Caco-2 (cell line): Measurements from ENCODE around the gene ITGAE. TPM values are rescaled to one million over a fixed set of nuclear protein-coding genes. Genes with fewer than 3 reads are reported as not detected.

Experiments used
- BruUV-seq: library from RNA; stranded (reverse); fragments of 400-500 nt; replicated peaks from 2 replicates; lab custom pipeline; 2021; lab: Mats Ljungman, UMichigan
- CTCF ChIA-PET: fragments of 300-600 bp; sonication (Branson Sonifier 250); formaldehyde crosslinking; loops from one replicate; lab custom pipeline; 2022; ENCODE audit warnings: antibody characterized with exemption; lab: Charles Lee
- POLR2A ChIA-PET: fragments of 300-600 bp; sonication (Branson Sonifier 250); formaldehyde crosslinking; loops from one replicate; lab custom pipeline; 2022; ENCODE audit warnings: antibody characterized with exemption; lab: Charles Lee
- DNase-seq, 2 experiments: peaks; one replicate each; pipeline versions ENCODE4 v3.0.0 to v3.0.0-alpha.2; 2020 to 2022
- H3K27me3 ChIP-seq: replicated peaks from 2 replicates; pipeline ENCODE4 v1.6.0; 2011; ENCODE audit warnings: low read length; ENCODE audit not compliant: control insufficient read depth, insufficient read depth
- H3K36me3 ChIP-seq: 2 replicates; pipeline ENCODE4 v1.5.1; 2011; ENCODE audit warnings: low read length; ENCODE audit not compliant: control insufficient read depth, insufficient read depth
- H3K4me1 ChIP-seq: fragments of 250-450 bp; sonication (Bioruptor Pico); 2 replicates; pipeline ENCODE4 v1.5.1; 2020; ENCODE audit warnings: mild to moderate bottlenecking
- H3K4me3 ChIP-seq: 2 replicates; pipeline ENCODE4 v1.5.1; 2011; ENCODE audit warnings: low read depth, mild to moderate bottlenecking, control low read depth, low read length
- H3K9me3 ChIP-seq: fragments of 250-450 bp; sonication (Bioruptor Pico); 2 replicates; pipeline ENCODE4 v1.5.1; 2020; ENCODE audit warnings: mild to moderate bottlenecking, moderate library complexity
- H3K27ac Mint-ChIP-seq: one replicate; pipeline ENCODE4 v1.8.0; 2022; ENCODE audit warnings: mixed read lengths; ENCODE audit not compliant: unreplicated experiment
- H3K27me3 Mint-ChIP-seq: one replicate; pipeline ENCODE4 v1.8.0; 2022; ENCODE audit warnings: mixed read lengths; ENCODE audit not compliant: insufficient read depth, unreplicated experiment
- H3K36me3 Mint-ChIP-seq: one replicate; pipeline ENCODE4 v1.8.0; 2022; ENCODE audit warnings: mild to moderate bottlenecking, mixed read lengths; ENCODE audit not compliant: insufficient read depth, unreplicated experiment
- H3K4me1 Mint-ChIP-seq: one replicate; pipeline ENCODE4 v1.8.0; 2022; ENCODE audit warnings: low read depth, mixed read lengths; ENCODE audit not compliant: unreplicated experiment
- H3K4me3 Mint-ChIP-seq: one replicate; pipeline ENCODE4 v1.8.0; 2022; ENCODE audit warnings: mild to moderate bottlenecking, moderate library complexity, mixed read lengths; ENCODE audit not compliant: unreplicated experiment
- H3K9me3 Mint-ChIP-seq: one replicate; pipeline ENCODE4 v1.8.0; 2022; ENCODE audit warnings: mixed read lengths; ENCODE audit not compliant: unreplicated experiment
- CTCF ChIP-seq, 2 experiments: fragments of 200-600 bp in 1 of 2; IDR thresholded peaks; 1 replicate in 1 of 2; 2 replicates in 1 of 2; pipeline versions ENCODE4 v1.5.1 to v1.8.0; 2011 to 2022; ENCODE audit warnings: antibody characterized with exemption in 1 of 2, control low read depth in 1 of 2, inconsistent platforms in 1 of 2, low read depth in 1 of 2, low read length in 1 of 2, mild to moderate bottlenecking in 1 of 2, moderate library complexity in 1 of 2; ENCODE audit not compliant: insufficient read depth in 1 of 2, severe bottlenecking in 1 of 2, unreplicated experiment in 1 of 2
- intact Hi-C: fragments of 100-400 bp; cut with micrococcal nuclease; formaldehyde crosslinking; loops from one replicate; pipeline ENCODE4 v1.10.0; 2022; ENCODE audit not compliant: unreplicated experiment
- total RNA-seq: library from RNA; stranded (reverse); gene quantifications from 2 replicates; pipeline ENCODE4 v1.2.3, GENCODE V29; 2022

ITGAE gene
- total RNA-seq, 1 experiment from 2014 or later: 12.8 TPM

GRCh38 chr17:3754066-3754457, 46.9 kb downstream of the ITGAE start:
- Mint-ChIP-seq H3K36me3 (no peaks in the 10 kb centered on the region), H3K4me1 (peaks cover under 1% of the 10 kb centered on the region), H3K9me3 (no peaks in the 10 kb centered on the region), H3K27ac (peak overlapping the region; percentile 25), H3K4me3 (no peak overlapping the region), H3K27me3 (no peaks in the 10 kb centered on the region)
- POLR2A ChIA-PET: interaction anchor here (1.2 kb wide), 1 partner anchor 91 kb away, joined by 3 read pairs; no protein-coding TSS in a partner anchor
- intact Hi-C loops: no loop called here
- BruUV-seq: no TSS peak
- Histone ChIP-seq H3K4me1 (peaks cover 3% of the 10 kb centered on the region; the same call in 1 of the 2 replicates), H3K9me3 (no peaks in the 10 kb centered on the region), H3K27me3 (no peaks in the 10 kb centered on the region), H3K36me3 (no peaks in the 10 kb centered on the region), H3K4me3 (no peak overlapping the region)
- no peak for TF ChIP-seq CTCF (IDR thresholded peaks at IDR 0.05; ENCODE audit: insufficient read depth in 1 of 2, low read depth in 1 of 2, low read length in 1 of 2, severe bottlenecking in 1 of 2, unreplicated experiment in 1 of 2)
- CTCF ChIA-PET: no interaction called here
- DNase-seq: no peak

GRCh38 chr17:3753624-3754023, 47.4 kb downstream of the ITGAE start:
- CTCF ChIA-PET: no interaction called here
- Mint-ChIP-seq H3K4me3 (no peak overlapping the region), H3K4me1 (peaks cover 5% of the 10 kb centered on the region), H3K36me3 (no peaks in the 10 kb centered on the region), H3K27me3 (no peaks in the 10 kb centered on the region), H3K27ac (no peak overlapping the region), H3K9me3 (no peaks in the 10 kb centered on the region)
- POLR2A ChIA-PET: no interaction called here
- H3K4me3 ChIP-seq: no peak overlapping the region
- H3K36me3 ChIP-seq: no peaks in the 10 kb centered on the region
- H3K27me3 ChIP-seq: no peaks in the 10 kb centered on the region
- no peak for DNase-seq
- BruUV-seq: no TSS peak
- TF ChIP-seq CTCF (IDR thresholded peaks at IDR 0.05; ENCODE audit: insufficient read depth in 1 of 2, low read depth in 1 of 2, low read length in 1 of 2, severe bottlenecking in 1 of 2, unreplicated experiment in 1 of 2): no peak
- intact Hi-C loops: no loop called here
- H3K4me1 ChIP-seq: peaks cover 3% of the 10 kb centered on the region; the same call in 1 of the 2 replicates
- no peaks in the 10 kb centered on the region for H3K9me3 ChIP-seq

GRCh38 chr17:3751836-3752235, 49.2 kb downstream of the ITGAE start:
- H3K36me3 Mint-ChIP-seq: no peaks in the 10 kb centered on the region
- intact Hi-C loops: no loop called here
- Histone ChIP-seq H3K4me1 (peaks cover 3% of the 10 kb centered on the region; the same call in 1 of the 2 replicates), H3K4me3 (no peak overlapping the region), H3K27me3 (no peaks in the 10 kb centered on the region), H3K9me3 (no peaks in the 10 kb centered on the region), H3K36me3 (no peaks in the 10 kb centered on the region)
- ChIA-PET CTCF (no interaction called here), POLR2A (no interaction called here)
- BruUV-seq: no TSS peak
- no peaks in the 10 kb centered on the region for H3K9me3 Mint-ChIP-seq
- H3K27ac Mint-ChIP-seq: no peak overlapping the region
- TF ChIP-seq CTCF (IDR thresholded peaks at IDR 0.05; ENCODE audit: insufficient read depth in 1 of 2, low read depth in 1 of 2, low read length in 1 of 2, severe bottlenecking in 1 of 2, unreplicated experiment in 1 of 2): no peak
- DNase-seq: no peak
- no peak overlapping the region for H3K4me3 Mint-ChIP-seq
- no peaks in the 10 kb centered on the region for H3K27me3 Mint-ChIP-seq
- peaks cover 6% of the 10 kb centered on the region for H3K4me1 Mint-ChIP-seq
